GM19023 (cell line): ENCODE data around the gene HSBP1.

ENCODE experiments used
- ATAC-seq: cut with Tn5 transposase; IDR thresholded peaks from one replicate; pipeline ENCODE4 v1.9.1; 2021; ENCODE audit warnings: mild to moderate bottlenecking, moderate library complexity; ENCODE audit not compliant: unreplicated experiment

HSBP1 gene

GRCh38 chr16:83807710-83808572 is at the start of gene HSBP1:
Gene HSBP1, plus strand, starts transcription at chr16:83807978. Its CDS starts 99 bp downstream, at chr16:83808077.
- ATAC-seq: peak; percentile 95

GRCh38 chr16:83762141-83762991 is 45.4 kb upstream of the HSBP1 start:
- no peak for ATAC-seq

DNA sequence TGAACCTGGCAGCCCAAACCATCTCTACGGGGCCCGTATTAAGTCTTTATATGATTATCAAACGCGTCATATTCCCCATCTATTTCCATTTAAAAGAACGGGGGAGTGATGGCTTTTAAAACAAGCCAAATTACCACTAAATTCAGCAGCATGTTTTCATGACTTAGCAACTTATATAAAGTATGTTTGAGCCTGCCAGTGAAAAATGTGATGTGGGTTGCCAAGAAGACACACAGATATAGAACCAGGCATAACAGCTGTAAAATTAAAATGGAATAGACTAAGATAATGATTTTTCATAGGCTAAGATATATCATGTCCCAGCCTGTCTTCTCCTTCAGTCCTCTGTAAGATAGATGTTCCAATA is 44.8 kb upstream of the HSBP1 start:
- no peak for ATAC-seq

DNA sequence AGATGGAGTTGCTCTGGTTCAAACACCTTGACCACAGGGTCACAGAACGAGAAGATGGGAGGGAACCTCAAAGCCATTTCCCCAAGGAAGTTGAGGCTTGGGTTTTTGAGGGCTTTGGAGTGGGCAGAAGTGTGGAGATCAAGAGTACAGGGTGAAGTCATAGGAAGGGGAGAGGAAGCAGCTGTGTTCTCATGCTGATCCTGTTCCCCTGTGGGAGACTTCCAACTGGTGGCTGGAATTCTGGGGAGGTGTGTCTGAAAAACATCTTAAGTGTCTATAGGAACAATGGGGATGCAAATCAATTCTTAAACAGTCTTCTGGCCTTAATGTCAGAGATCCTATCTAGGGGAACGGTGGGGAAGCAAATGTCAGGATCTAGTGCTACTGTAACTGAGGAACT is 38.8 kb upstream of the HSBP1 start:
- ATAC-seq: no peak

- ATAC-seq: no peak
Measured at GRCh38 chr16:83769397-83770008, 38.3 kb upstream of the HSBP1 start.

- ATAC-seq: no peak
Measured at GRCh38 chr16:83771306-83771942, 36.4 kb upstream of the HSBP1 start.

DNA sequence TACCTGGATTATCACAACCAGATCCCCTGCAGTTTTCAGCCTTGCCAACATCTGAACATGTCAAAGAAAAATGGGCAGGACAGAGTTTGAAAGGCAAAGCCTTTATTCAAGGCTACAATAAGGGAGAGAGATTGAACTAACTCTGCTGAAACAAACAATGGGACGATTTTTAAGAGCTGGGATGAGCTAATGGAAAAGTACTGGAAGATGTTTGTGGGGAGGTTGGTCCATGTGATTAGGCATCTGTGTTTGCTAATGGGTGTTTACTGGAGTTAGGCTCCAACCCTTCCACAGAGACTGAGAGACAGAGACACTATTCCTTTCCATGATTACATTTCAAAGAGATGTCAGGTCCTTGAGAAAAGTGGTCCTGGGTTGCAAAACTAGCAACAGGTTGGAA is 35.0 kb upstream of the HSBP1 start:
- ATAC-seq: no peak

GRCh38 chr16:83774066-83774465 is 33.7 kb upstream of the HSBP1 start:
- ATAC-seq: no peak

DNA sequence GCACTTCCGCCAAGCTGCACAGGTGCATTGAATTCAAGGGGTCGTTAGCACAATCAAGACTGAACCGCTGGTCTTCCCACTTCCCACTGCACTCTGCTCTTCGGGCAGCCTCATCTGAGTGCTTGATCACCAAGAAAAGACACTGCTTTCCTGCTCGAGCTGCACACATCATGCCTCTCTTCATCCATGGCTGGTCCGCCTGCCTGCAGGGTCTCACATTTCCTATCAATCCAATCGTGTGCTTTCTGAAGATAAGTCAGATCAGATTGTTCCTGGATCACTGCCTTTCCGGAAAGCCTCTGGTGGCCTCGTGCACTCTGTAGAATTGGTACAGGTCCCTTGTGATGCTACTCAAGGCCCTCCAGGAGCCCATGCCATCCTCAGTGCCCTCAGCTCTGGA is 30.8 kb upstream of the HSBP1 start:
- no peak for ATAC-seq

DNA sequence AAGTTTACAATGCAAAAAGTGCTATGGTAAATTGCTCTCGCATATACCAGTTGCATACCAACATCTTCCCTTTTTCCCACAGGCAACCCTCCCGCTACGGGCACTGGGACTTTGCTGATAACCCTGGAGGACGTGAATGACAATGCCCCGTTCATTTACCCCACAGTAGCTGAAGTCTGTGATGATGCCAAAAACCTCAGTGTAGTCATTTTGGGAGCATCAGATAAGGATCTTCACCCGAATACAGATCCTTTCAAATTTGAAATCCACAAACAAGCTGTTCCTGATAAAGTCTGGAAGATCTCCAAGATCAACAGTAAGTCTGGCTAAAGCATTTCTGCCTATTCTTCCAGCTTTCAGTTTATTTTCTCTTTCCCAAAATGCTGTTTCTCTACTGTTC is 27.9 kb upstream of the HSBP1 start:
- ATAC-seq: no peak

DNA sequence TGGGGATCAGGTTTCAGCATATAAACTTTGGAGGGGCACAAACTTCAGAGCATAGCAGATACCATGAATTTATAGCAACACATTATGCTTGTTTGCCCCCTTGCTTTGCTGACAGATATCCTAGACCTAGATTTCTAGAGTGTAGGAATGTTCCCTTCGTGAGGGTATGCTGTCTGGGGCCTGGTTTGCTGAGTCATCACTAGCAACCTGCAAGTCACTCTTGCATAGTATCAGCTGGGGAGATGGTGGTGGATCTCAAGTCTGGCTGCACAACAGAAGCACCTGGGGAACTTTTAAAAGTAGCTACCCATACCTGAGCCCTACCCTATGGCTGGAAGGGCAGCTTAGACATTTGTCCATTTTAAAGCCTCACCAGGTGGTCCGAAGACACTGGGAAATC is 22.3 kb upstream of the HSBP1 start:
- no peak for ATAC-seq

DNA sequence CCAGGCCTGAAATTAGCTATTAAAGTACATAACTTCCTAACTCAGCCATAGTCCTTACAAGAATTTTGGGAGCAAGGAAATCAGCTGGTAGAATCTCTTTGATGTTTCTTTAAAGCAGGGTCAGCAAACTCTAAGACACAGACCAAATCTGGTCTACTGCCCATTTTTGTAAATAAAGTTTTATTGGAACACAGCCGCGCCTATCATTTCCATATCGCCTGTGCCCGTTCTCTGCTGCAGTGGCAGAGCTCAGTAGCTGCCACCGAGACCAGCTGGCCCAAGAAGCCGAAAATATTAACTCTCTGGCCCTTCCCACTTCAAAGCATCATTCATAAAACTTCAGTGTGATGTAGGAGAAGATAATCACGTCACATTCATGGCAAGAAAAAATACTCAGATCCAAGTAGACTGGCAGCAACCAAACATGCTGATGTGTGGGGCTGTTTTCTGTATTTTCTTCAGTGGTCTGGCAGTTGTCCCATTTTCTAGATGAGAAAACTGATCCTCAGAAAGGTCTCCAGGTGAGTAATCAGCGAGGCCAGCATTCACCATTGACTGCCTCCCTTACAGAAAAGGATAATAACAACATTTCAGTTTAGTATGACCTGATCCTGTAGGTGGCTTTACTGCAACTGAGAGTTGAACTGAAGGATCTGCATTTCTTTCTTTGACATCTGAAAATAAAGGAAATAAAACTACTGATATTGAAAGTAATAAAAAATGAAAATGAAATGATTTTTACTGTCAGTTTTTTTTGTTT is 18.0 kb upstream of the HSBP1 start:
- no peak for ATAC-seq

DNA sequence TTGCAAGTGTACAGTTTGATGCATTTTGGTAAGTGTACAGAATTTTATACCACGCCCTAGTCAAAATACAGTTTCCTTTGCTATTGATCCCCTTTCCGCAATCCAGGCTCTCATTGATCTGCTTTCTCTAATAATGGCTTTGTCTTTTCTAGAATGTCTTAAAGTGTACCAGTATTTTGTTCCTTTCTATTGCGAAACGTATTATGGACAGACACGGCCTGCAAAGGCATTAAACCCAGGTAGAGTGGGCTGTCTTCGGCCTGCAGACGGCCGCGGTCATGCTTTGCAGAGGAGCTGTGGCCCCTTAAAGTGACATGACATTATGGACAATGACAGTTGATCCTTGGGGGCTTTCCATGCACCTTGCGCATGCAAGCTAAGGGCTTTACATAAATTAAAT is 15.9 kb upstream of the HSBP1 start:
- ATAC-seq: no peak

GRCh38 chr16:83792391-83792790 is 15.4 kb upstream of the HSBP1 start:
- no peak for ATAC-seq

DNA sequence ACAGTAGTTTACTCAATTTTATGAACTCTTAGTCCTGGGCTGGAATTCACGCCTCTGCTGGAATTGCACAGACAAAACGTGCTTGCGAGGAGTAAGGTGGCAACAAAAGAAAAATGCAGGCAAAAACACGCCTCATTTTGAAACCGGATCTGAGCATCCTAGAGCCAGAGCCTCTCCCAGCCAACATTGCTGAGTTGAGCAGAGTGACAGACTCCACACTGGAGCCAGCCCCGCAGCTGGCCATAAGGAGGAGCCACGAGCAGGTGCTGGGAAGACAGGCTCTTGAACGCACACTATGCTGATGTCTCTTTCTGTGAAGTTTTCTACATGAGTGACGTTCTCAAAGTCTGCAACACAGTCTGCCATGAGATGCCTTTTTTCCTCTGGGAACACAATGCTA is 14.6 kb upstream of the HSBP1 start:
- no peak for ATAC-seq

DNA sequence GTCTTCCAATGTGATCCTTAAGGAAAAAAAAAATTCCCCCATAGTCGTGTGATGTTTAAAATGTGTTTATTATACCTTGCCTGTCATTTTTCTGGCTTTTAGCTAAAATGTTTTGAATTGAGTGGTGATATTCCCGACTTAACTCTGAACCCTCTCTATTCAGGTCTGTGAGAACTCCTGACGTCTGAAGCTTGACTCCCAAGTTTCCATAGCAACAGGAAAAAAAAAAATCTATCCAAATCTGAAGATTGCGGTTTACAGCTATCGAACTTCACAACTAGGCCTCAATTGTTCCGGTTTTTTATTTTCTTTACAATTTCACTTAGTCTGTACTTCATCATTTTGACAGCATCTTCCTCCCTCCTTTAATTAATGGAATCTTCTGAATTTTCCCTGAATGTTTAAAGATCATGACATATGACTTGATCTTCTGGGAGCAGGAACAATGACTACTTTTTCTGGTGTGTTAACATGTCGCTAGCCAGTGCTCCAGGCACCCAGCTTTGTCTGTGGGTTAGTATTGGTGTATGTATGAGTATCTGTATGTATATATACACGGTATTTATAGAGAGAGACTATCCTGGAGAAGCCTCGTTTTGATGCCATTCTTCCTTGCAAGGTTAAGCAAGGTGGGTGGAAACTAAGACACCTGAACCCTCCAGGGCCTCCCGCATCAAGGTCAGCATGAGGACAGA is 12.8 kb upstream of the HSBP1 start:
- no peak for ATAC-seq

DNA sequence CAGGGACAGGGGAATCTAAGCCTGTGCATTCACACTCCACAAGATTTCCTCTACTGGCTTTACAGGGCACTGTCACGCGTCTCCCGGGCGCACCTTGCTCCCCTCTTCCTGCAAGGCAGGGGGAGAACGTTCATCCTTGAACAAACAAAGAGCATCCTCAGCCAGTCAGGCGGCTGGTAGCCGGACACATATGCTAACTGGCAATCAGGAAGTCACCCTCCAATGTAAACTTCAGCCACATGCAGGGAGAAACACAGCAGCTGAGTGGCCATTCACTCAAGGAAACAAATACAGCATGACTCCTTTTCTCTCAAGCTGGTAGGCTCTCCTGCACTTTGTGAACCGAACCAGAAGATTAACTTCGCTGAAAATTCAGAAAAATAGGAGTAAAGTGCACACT is 10.8 kb upstream of the HSBP1 start:
- no peak for ATAC-seq

DNA sequence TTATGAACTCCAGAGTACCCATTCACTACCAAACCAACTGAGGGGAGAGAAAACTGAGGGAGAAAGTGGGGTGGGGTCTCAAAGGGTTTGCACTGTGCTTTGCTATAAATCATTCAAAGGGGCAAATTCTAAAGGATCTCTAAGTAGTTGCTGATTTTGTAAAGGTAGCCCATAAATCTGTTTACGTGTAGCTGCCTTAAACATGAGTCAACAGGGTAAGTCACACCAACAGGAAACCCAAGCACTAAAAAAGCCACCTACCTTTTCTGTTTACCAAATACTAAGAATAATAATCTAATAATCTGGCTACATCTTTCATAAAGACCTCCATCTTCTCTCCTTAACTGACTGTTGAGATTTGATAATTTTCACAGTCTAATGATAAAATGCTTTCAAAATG is 8.4 kb upstream of the HSBP1 start:
- no peak for ATAC-seq

GRCh38 chr16:83802135-83802534 is 5.6 kb upstream of the HSBP1 start:
- no peak for ATAC-seq
